MCF 10A (cell line): ENCODE results near the gene MYO1C. TPM values are rescaled to one million over a fixed set of nuclear protein-coding genes. Genes with fewer than 3 reads are reported as not detected.
A peak's percentile ranks its signal among the peaks of the same experiment; 100 is the strongest.
"Not testable (repeated sequence)": the region's sequence is repeated elsewhere in the genome, so short reads cannot be mapped to it uniquely, and the experiment has no call there.

Experiments used
- BruUV-seq: library from RNA; stranded (reverse); fragments of 400-500 nt; replicated peaks from 2 replicates; lab custom pipeline; 2021; lab: Mats Ljungman, UMichigan
- CTCF ChIA-PET: fragments of 300-600 bp; sonication (Branson Sonifier 250); formaldehyde crosslinking; extraction: SDS; loops from one replicate; lab custom pipeline; 2021; ENCODE audit warnings: antibody characterized with exemption, inconsistent platforms; lab: Yijun Ruan, JAX
- POLR2A ChIA-PET: fragments of 300-600, 350-650 bp; sonication (Branson Sonifier 250); formaldehyde crosslinking; extraction: SDS; loops from one replicate; lab custom pipeline; 2020; ENCODE audit warnings: antibody characterized with exemption, inconsistent platforms; lab: Yijun Ruan, JAX
- DNase-seq: peaks from one replicate; pipeline ENCODE4 v3.0.0-alpha.2; 2018; ENCODE audit not compliant: unreplicated experiment
- H3K27ac Mint-ChIP-seq: one replicate; pipeline ENCODE4 v1.8.0; 2022; ENCODE audit warnings: mild to moderate bottlenecking, low read depth, mixed read lengths; ENCODE audit not compliant: unreplicated experiment
- H3K27me3 Mint-ChIP-seq: one replicate; pipeline ENCODE4 v1.8.0; 2022; ENCODE audit warnings: mixed read lengths; ENCODE audit not compliant: insufficient read depth, unreplicated experiment
- H3K36me3 Mint-ChIP-seq: one replicate; pipeline ENCODE4 v1.8.0; 2022; ENCODE audit warnings: mild to moderate bottlenecking, moderate library complexity, mixed read lengths; ENCODE audit not compliant: insufficient read depth, unreplicated experiment
- H3K4me1 Mint-ChIP-seq: one replicate; pipeline ENCODE4 v1.8.0; 2022; ENCODE audit warnings: mixed read lengths; ENCODE audit not compliant: insufficient read depth, unreplicated experiment
- H3K4me3 Mint-ChIP-seq: one replicate; pipeline ENCODE4 v1.8.0; 2022; ENCODE audit warnings: mild to moderate bottlenecking, moderate library complexity, mixed read lengths; ENCODE audit not compliant: unreplicated experiment
- H3K9me3 Mint-ChIP-seq: one replicate; pipeline ENCODE4 v1.8.0; 2022; ENCODE audit warnings: mixed read lengths; ENCODE audit not compliant: unreplicated experiment
- CTCF ChIP-seq: fragments of 200-600 bp; IDR thresholded peaks from one replicate; pipeline ENCODE4 v1.8.0; 2022; ENCODE audit warnings: antibody characterized with exemption, mild to moderate bottlenecking; ENCODE audit not compliant: unreplicated experiment
- intact Hi-C: fragments of 100-400 bp; cut with micrococcal nuclease; formaldehyde crosslinking; loops from 2 replicates; pipeline ENCODE4 v1.14.1; 2022
- total RNA-seq: library from RNA; stranded (reverse); gene quantifications from 2 replicates; pipeline ENCODE4 v1.2.3, GENCODE V29; 2022

The MYO1C gene
- total RNA-seq, 1 experiment from 2014 or later, result 216 TPM

- no peaks in the 10 kb centered on the region for H3K9me3 Mint-ChIP-seq
- intact Hi-C loops, result no loop called here
- DNase-seq, result no peak
- no peak for TF ChIP-seq CTCF
- ChIA-PET POLR2A (no interaction called here), CTCF (no interaction called here)
- H3K27ac Mint-ChIP-seq, result no peak overlapping the region
- H3K4me3 Mint-ChIP-seq, result no peak overlapping the region
- H3K4me1 Mint-ChIP-seq, result peaks cover 23% of the 10 kb centered on the region
- peaks cover 85% of the 10 kb centered on the region for H3K36me3 Mint-ChIP-seq
- no peaks in the 10 kb centered on the region for H3K27me3 Mint-ChIP-seq
- TSS peak; percentile 43 for BruUV-seq
These were observed 71.5 kb downstream of the MYO1C start for GRCh38 chr17:1420981-1421380.

GRCh38 chr17:1420163-1420562 is 72.3 kb downstream of the MYO1C start:
- Mint-ChIP-seq H3K9me3 (no peaks in the 10 kb centered on the region), H3K4me3 (no peak overlapping the region), H3K36me3 (peaks cover 78% of the 10 kb centered on the region), H3K27me3 (no peaks in the 10 kb centered on the region), H3K27ac (no peak overlapping the region), H3K4me1 (peaks cover 23% of the 10 kb centered on the region)
- DNase-seq, result no peak
- TF ChIP-seq CTCF, result no peak
- intact Hi-C loops, result no loop called here
- ChIA-PET CTCF (interaction anchor here (0.6 kb wide), 1 partner anchor 1530 kb away, joined by 3 read pairs; no protein-coding TSS in a partner anchor), POLR2A (no interaction called here)
- no TSS peak for BruUV-seq

GRCh38 chr17:1418476-1418875 is 74.0 kb downstream of the MYO1C start:
- ChIA-PET POLR2A (interaction anchor here (0.8 to 1.3 kb wide), 2 partner anchors 21 to 685 kb away, joined by 3 read pairs; no protein-coding TSS in a partner anchor), CTCF (interaction anchor here (0.6 to 1.2 kb wide), 2 partner anchors 28 to 56 kb away, joined by 3 to 4 read pairs; no protein-coding TSS in a partner anchor)
- Mint-ChIP-seq H3K36me3 (peaks cover 63% of the 10 kb centered on the region), H3K4me1 (peaks cover 21% of the 10 kb centered on the region)
- H3K4me3 Mint-ChIP-seq, H3K9me3 Mint-ChIP-seq, intact Hi-C loops, H3K27ac Mint-ChIP-seq, BruUV-seq, DNase-seq, H3K27me3 Mint-ChIP-seq: not testable (repeated sequence)

GRCh38 chr17:1416414-1416813 is 76.1 kb downstream of the MYO1C start:
- intact Hi-C loops, result no loop called here
- Mint-ChIP-seq H3K9me3 (peaks cover 6% of the 10 kb centered on the region), H3K27ac (no peak overlapping the region), H3K4me1 (peaks cover 9% of the 10 kb centered on the region), H3K27me3 (no peaks in the 10 kb centered on the region), H3K36me3 (peaks cover 44% of the 10 kb centered on the region), H3K4me3 (no peak overlapping the region)
- DNase-seq, result no peak
- TF ChIP-seq CTCF, result no peak
- CTCF ChIA-PET, result no interaction called here
- POLR2A ChIA-PET, result interaction anchor here (1.2 kb wide), 1 partner anchor 17 kb away, joined by 4 read pairs; the partner anchor contains the start of gene YWHAE
- BruUV-seq, result no TSS peak
